ENCODE measurements around the gene OXTR. TPM values are rescaled to one million over a fixed set of nuclear protein-coding genes. Genes with fewer than 3 reads are reported as not detected.

OXTR gene
- total and polyA plus RNA-seq, 2 experiments from 2014 or later = 0.97 to 1.9 TPM

- H3K4me3 ChIP-seq = no peak overlapping the region
- H4K20me1 ChIP-seq (ENCODE audit: insufficient read depth, poor library complexity, severe bottlenecking) = no peaks in the 10 kb centered on the region
- no peak for DNase-seq (ENCODE audit: low spot score)
- H2AFZ ChIP-seq = no peak overlapping the region
- no peaks in the 10 kb centered on the region for H3K36me3 ChIP-seq (replicated peaks; ENCODE audit: insufficient read depth, low read depth)
- 81% methylated on average over 7 of the region's 7 CpGs for WGBS (ENCODE audit: low lambda C conversion rate, missing lambda C conversion rate)
- TF ChIP-seq EZH2 (IDR thresholded peaks at IDR 0.05; ENCODE audit: borderline replicate concordance) (no peak), EZH2phosphoT487 (IDR thresholded peaks at IDR 0.05; ENCODE audit: low read depth, severe bottlenecking, unreplicated experiment) (no peak), CTCF (IDR thresholded peaks at IDR 0.05; ENCODE audit: poor library complexity) (no peak)
- no peak overlapping the region for H3K27ac ChIP-seq
- no peaks in the 10 kb centered on the region for H3K9me3 ChIP-seq (ENCODE audit: low read depth)
- no peaks in the 10 kb centered on the region for H3K27me3 ChIP-seq
- peaks cover 3% of the 10 kb centered on the region for H3K4me1 ChIP-seq (ENCODE audit: insufficient read depth)
- no peaks in the 10 kb centered on the region for H3K9me2 ChIP-seq (replicated peaks; ENCODE audit: insufficient read depth)
- H3K4me2 ChIP-seq = no peak overlapping the region
- H3K79me2 ChIP-seq = no peaks in the 10 kb centered on the region
These were observed 22.6 kb downstream of the OXTR start for GRCh38 chr3:8746780-8747345.

GRCh38 chr3:8745619-8746370 lies 23.6 kb downstream of the OXTR start:
- TF ChIP-seq EZH2phosphoT487 (IDR thresholded peaks at IDR 0.05; ENCODE audit: low read depth, severe bottlenecking, unreplicated experiment) (no peak), EZH2 (IDR thresholded peaks at IDR 0.05; ENCODE audit: borderline replicate concordance) (no peak), CTCF (IDR thresholded peaks at IDR 0.05; ENCODE audit: poor library complexity) (no peak)
- Histone ChIP-seq H3K36me3 (replicated peaks; ENCODE audit: insufficient read depth, low read depth) (no peaks in the 10 kb centered on the region), H3K27me3 (no peaks in the 10 kb centered on the region), H4K20me1 (ENCODE audit: insufficient read depth, poor library complexity, severe bottlenecking) (no peaks in the 10 kb centered on the region), H3K4me1 (ENCODE audit: insufficient read depth) (peaks cover 14% of the 10 kb centered on the region), H3K9me3 (ENCODE audit: low read depth) (no peaks in the 10 kb centered on the region), H3K9me2 (replicated peaks; ENCODE audit: insufficient read depth) (no peaks in the 10 kb centered on the region), H3K4me3 (no peak overlapping the region), H3K79me2 (no peaks in the 10 kb centered on the region), H3K27ac (no peak overlapping the region), H3K4me2 (no peak overlapping the region), H2AFZ (no peak overlapping the region)
- DNase-seq (ENCODE audit: low spot score) = no peak
- 95% methylated on average over 24 of the region's 25 CpGs for WGBS (ENCODE audit: low lambda C conversion rate, missing lambda C conversion rate)

- H3K4me2 ChIP-seq = no peak overlapping the region
- no peak overlapping the region for H3K27ac ChIP-seq
- no peaks in the 10 kb centered on the region for H3K9me2 ChIP-seq (replicated peaks; ENCODE audit: insufficient read depth)
- 88% methylated on average over 3 of the region's 3 CpGs for WGBS (ENCODE audit: low lambda C conversion rate, missing lambda C conversion rate)
- no peak for TF ChIP-seq EZH2phosphoT487 (IDR thresholded peaks at IDR 0.05; ENCODE audit: low read depth, severe bottlenecking, unreplicated experiment)
- TF ChIP-seq CTCF (IDR thresholded peaks at IDR 0.05; ENCODE audit: poor library complexity) = no peak
- TF ChIP-seq EZH2 (IDR thresholded peaks at IDR 0.05; ENCODE audit: borderline replicate concordance) = no peak
- no peaks in the 10 kb centered on the region for H3K36me3 ChIP-seq (replicated peaks; ENCODE audit: insufficient read depth, low read depth)
- no peaks in the 10 kb centered on the region for H3K79me2 ChIP-seq
- no peaks in the 10 kb centered on the region for H3K27me3 ChIP-seq
- H3K9me3 ChIP-seq (ENCODE audit: low read depth) = no peaks in the 10 kb centered on the region
- H4K20me1 ChIP-seq (ENCODE audit: insufficient read depth, poor library complexity, severe bottlenecking) = no peaks in the 10 kb centered on the region
- no peak overlapping the region for H3K4me3 ChIP-seq
- H2AFZ ChIP-seq = no peak overlapping the region
- H3K4me1 ChIP-seq (ENCODE audit: insufficient read depth) = peaks cover 15% of the 10 kb centered on the region
- no peak for DNase-seq (ENCODE audit: low spot score)
These were observed 25.5 kb downstream of the OXTR start for GRCh38 chr3:8743911-8744310.

All from hepatocyte (in vitro differentiated cells).